ENCODE data around the gene YLPM1.
A peak's percentile ranks its signal among the peaks of the same experiment; 100 is the strongest.

The YLPM1 gene

DNA sequence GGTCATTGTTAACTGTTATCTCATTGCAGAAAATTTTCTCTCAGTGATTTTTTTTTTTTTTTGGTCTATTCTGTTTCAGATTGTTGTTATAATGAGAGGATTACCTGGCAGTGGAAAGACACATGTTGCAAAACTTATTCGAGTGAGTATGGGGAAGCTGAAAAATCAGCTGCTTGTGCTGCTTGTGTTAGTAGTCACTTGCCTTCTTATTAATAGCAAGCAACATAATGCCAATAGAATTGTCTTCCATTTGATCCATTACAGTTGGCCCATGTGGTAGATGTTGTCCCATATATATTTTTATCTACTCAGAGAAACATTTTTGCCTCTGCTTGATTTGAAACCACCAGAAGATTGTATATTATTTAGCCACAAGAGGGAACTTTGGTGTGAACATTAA, 53.0 kb downstream of the YLPM1 start:
- H3K36me3 Mint-ChIP-seq, result peaks cover 83% of the 10 kb centered on the region
- no peaks in the 10 kb centered on the region for H3K9me3 Mint-ChIP-seq
- H3K4me3 Mint-ChIP-seq, result no peak overlapping the region
- ATAC-seq, result no peak
- no peaks in the 10 kb centered on the region for H3K27me3 Mint-ChIP-seq
- no peak overlapping the region for H3K27ac Mint-ChIP-seq
- peaks cover 6% of the 10 kb centered on the region for H3K4me1 Mint-ChIP-seq

DNA sequence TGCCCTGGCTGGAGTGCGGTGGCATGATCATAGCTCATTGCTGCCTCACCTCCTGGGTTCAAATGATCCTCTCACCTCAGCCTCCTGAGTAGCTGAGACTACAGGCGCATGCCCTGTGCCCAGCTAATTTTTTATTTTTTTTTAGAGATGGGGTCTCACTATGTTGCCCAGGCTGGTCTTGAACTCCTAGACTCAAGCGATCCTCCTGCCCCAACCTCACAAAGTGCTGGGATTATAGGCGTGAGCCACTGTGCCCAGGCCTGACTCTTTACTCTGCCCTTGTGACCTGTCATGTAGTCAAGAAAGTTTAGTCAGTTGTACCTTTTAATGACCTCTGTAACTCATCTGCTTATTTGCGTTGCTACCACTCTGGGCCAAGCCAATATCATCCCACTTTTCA, 57.2 kb downstream of the YLPM1 start:
- Mint-ChIP-seq H3K4me3 (no peak overlapping the region), H3K4me1 (peaks cover 6% of the 10 kb centered on the region), H3K27me3 (no peaks in the 10 kb centered on the region), H3K9me3 (no peaks in the 10 kb centered on the region), H3K27ac (peak overlapping the region; percentile 57), H3K36me3 (peaks cover 53% of the 10 kb centered on the region)
- ATAC-seq, result no peak

DNA sequence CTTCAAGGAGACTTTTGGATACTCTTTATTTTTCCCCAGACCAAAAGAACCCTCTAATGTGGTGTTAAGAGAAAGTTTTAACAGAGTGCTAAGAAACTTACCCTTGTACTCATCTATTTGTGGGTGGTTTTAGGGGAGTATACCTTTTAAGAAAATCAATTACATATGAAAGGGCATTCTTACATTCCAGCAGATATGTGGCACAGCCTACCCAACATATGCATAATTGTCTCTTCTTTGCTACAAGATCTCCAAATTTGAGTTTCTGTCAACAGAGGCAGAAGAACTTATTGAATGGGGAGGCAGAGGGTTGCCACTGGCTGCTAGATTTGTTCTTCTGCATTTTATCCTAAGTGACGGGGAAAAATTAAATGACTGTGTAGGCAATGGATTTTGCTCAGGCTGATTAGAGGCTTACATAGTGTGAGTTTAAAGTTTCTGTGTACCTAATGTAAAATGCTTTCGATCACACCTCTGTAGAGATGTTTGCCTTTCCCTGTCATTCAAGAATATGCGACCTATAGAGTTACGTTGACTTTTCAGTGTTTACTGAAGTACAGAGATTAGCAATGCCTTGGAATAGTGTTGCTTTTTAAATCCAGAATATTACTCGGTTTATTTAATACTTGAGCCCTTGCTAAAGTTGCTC, 58.3 kb downstream of the YLPM1 start:
- no peak for ATAC-seq
- H3K27ac Mint-ChIP-seq, result peak overlapping the region; percentile 57
- H3K27me3 Mint-ChIP-seq, result no peaks in the 10 kb centered on the region
- peaks cover 42% of the 10 kb centered on the region for H3K36me3 Mint-ChIP-seq
- H3K4me1 Mint-ChIP-seq, result no peaks in the 10 kb centered on the region
- H3K4me3 Mint-ChIP-seq, result no peak overlapping the region
- H3K9me3 Mint-ChIP-seq, result no peaks in the 10 kb centered on the region

DNA sequence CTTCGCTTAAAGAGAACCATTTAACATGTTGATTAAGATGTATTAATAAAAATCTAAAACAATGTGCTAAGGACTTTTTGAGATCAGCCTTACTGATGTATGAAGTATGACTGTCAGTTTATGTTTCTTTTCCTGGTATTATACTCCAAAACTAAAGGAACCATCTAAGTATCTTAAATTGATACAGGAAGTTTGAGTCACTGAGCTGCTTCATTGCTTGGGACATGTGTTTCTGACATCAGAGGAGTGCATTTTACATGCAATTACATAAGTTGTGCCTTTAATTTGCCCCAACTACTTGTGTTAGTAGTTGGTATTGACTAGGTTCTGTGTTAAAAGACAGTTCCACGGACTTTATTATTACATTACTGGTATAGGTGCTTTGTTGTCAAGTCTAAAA, 61.9 kb downstream of the YLPM1 start:
- H3K27ac Mint-ChIP-seq, result no peak overlapping the region
- no peak for ATAC-seq
- H3K27me3 Mint-ChIP-seq, result no peaks in the 10 kb centered on the region
- H3K9me3 Mint-ChIP-seq, result no peaks in the 10 kb centered on the region
- peaks cover 35% of the 10 kb centered on the region for H3K36me3 Mint-ChIP-seq
- H3K4me1 Mint-ChIP-seq, result no peaks in the 10 kb centered on the region
- no peak overlapping the region for H3K4me3 Mint-ChIP-seq

DNA sequence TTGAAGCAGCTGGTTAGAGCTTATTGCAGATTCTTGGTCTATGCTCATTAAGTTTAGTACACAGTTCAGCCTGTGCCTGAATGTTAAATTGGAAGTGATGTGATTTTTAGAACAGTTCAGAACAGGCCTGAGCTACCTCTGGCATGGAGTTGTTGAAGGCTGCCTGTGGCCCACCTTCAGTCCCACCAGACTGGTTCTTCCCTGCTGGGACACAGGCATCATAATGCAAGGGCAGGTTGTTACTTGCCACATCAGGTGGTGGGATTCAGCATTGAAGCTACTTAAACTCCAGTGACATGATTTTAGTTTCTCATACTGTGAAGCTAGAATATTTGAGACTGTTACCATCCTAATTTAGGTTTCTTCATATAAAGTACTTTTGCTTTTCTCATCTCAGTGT, 63.5 kb downstream of the YLPM1 start:
- Mint-ChIP-seq H3K4me1 (no peaks in the 10 kb centered on the region), H3K27me3 (no peaks in the 10 kb centered on the region), H3K4me3 (no peak overlapping the region), H3K36me3 (peaks cover 25% of the 10 kb centered on the region), H3K9me3 (no peaks in the 10 kb centered on the region), H3K27ac (no peak overlapping the region)
- ATAC-seq, result no peak

DNA sequence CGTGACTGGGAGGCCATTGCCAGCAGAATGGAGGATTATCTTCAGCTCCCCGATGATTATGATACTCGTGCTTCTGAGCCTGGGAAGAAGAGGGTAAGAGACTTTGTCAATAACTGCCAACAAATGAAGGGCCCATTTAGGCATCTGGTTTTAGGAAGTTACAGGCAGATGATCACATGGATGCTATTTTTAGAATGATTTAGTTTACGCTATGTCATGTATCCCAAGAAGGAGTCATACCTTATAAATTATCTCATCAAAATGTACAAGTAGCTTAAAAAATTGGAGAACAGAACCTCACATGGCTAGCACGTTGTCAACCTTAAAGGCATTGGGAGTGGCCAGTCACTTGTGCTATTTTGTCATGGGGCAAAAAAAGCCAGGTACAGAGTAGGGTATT, 66.1 kb downstream of the YLPM1 start:
- no peak for ATAC-seq
- H3K27me3 Mint-ChIP-seq, result no peaks in the 10 kb centered on the region
- peaks cover 1% of the 10 kb centered on the region for H3K4me1 Mint-ChIP-seq
- no peak overlapping the region for H3K27ac Mint-ChIP-seq
- no peaks in the 10 kb centered on the region for H3K9me3 Mint-ChIP-seq
- no peak overlapping the region for H3K4me3 Mint-ChIP-seq
- peaks cover 25% of the 10 kb centered on the region for H3K36me3 Mint-ChIP-seq

DNA sequence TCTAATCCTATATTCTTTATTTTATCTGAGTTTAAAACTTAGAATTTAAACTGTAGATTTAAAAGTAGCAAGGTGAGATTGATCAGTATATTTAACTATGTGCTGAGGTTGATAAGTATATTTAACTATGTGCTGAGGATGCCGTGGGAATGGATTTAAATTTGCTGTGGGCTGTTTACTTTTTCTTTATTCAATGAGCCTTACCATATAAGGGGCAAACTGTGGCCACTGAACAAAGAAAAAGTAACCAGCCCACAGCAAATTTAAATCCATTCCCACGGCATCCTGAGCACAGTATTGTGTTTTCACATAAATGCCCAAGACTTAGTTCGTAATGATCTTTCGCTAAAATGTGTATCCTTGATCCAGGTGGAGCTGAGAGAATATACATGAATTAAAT, 69.7 kb downstream of the YLPM1 start:
- peaks cover 27% of the 10 kb centered on the region for H3K36me3 Mint-ChIP-seq
- peaks cover 37% of the 10 kb centered on the region for H3K4me1 Mint-ChIP-seq
- H3K27ac Mint-ChIP-seq, result no peak overlapping the region
- H3K9me3 Mint-ChIP-seq, result no peaks in the 10 kb centered on the region
- no peak overlapping the region for H3K4me3 Mint-ChIP-seq
- no peak for ATAC-seq
- H3K27me3 Mint-ChIP-seq, result no peaks in the 10 kb centered on the region

DNA sequence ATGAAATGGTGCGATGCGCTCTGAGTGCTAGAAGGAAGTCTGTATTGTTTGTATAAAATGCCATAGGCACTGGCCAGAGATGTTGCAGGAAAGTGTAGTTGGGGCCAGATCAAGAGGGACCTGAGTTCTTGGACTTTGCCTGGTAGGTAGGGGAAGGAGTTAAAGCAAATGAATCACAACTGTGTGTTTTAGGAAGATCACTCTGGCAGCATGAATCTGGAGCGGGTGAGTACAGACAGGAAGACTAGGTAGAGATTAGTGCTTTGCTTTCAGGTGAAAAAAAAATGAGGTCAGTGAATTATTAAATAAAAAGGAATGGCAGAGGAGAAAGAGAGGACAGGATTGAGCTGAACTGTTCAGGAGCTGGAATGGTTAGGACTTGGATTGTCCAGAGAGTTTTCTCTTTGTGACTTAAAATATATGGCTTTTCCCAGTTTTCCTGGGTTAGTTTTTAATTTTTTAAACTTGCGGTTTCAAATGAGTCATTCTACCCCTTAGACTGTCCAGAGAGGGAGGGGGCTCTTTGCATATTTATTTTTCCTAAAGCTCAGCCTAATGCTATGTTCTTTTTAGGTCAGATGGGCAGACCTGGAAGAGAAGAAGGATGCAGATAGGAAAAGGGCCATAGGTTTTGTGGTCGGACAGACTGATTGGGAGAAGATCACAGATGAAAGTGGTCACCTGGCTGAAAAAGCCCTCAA, 71.7 kb downstream of the YLPM1 start:
- no peak for ATAC-seq
- peaks cover 45% of the 10 kb centered on the region for H3K4me1 Mint-ChIP-seq
- no peak overlapping the region for H3K4me3 Mint-ChIP-seq
- peaks cover 16% of the 10 kb centered on the region for H3K36me3 Mint-ChIP-seq
- no peaks in the 10 kb centered on the region for H3K9me3 Mint-ChIP-seq
- no peaks in the 10 kb centered on the region for H3K27me3 Mint-ChIP-seq
- peak overlapping the region; percentile 83 for H3K27ac Mint-ChIP-seq

DNA sequence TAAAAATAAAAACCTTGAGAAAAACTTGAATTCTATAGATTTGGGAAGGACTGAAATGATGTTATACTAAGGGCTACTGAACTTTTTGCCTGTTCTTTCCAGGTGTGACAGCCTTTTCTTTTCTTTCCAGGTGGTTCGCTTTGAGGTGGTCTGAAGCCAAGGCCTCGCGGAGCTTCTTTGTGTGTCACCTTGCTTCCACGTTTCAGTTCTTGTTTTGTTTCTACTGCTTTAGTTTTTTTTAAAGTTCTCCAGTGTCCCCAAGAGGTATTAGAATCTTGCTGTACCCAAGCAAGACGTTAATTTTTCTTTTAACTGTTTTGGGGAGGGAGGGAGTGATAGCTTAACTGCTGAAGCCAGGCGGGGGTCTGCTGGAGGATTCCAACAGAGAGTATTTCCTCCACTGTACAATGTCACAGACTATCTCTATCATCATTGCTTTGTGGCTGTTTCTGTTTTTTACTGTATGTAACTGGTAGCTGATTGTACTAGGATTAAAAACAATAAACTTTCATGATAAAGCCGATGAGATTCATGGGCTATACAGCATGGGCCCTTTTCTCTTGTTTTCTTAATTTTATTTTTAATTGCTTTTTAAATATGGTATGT, 72.6 kb downstream of the YLPM1 start:
- Mint-ChIP-seq H3K4me3 (peak overlapping the region; percentile 25), H3K9me3 (no peaks in the 10 kb centered on the region), H3K27ac (peak overlapping the region; percentile 83), H3K27me3 (no peaks in the 10 kb centered on the region), H3K36me3 (peaks cover 11% of the 10 kb centered on the region), H3K4me1 (peaks cover 54% of the 10 kb centered on the region)
- peak; percentile 62 for ATAC-seq

DNA sequence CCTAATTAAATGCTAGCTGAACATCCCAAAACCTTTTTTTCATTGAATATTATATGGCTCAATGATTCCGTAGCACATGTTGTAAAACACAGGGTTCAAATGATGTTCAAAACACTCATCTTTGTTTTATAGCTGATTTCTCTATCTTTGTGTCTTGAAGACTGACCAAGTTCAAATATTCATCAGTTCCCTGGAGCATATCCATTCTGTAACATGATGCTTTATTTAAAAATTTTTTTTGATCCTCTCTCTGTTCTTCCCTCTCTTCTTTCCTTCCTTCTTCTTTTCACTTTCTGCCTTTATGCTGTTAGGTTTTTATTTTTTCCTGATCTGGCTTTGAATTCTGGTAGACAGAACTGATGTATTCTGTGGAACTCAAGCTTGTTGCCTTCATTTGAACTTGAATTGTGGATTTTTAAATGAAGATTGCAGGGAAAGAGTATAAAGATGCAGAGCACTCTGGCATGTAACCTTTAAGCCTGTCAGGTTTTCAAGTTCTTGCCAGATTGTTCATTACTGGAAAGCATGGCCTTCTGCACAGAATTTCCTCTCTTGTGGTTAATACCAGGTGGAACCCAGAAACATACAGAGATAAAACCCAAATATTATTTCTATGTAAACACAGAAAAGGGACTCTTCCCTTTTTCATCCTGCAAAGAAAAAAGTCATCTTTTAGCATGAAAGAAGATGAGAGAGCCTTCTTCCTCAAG, 73.3 kb downstream of the YLPM1 start:
- Mint-ChIP-seq H3K4me3 (peak overlapping the region; percentile 65), H3K4me1 (peaks cover 60% of the 10 kb centered on the region), H3K9me3 (no peaks in the 10 kb centered on the region), H3K36me3 (peaks cover 11% of the 10 kb centered on the region), H3K27me3 (no peaks in the 10 kb centered on the region), H3K27ac (peak overlapping the region; percentile 83)
- ATAC-seq, result peak; percentile 46

DNA sequence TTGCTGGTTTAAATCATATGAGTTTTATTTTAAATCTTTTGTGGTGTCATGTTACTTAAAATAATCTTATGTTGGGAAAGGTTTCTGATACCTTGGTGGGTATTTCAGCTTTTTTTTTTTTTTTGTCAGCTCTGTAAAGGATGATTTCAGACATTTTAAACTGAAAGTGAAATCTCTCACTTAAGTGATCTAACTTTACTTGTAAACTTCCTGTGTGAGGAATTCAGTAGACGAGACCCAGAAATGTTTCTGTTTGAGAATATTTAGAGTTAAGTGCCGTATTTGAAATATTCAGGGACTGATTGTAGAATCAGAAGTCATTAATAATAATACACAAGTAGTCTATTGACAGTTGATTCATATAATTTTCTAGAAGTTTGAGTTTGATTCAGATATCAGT, 75.0 kb downstream of the YLPM1 start:
- H3K9me3 Mint-ChIP-seq, result no peaks in the 10 kb centered on the region
- H3K27ac Mint-ChIP-seq, result peak overlapping the region; percentile 83
- ATAC-seq, result no peak
- H3K4me3 Mint-ChIP-seq, result no peak overlapping the region
- H3K36me3 Mint-ChIP-seq, result peaks cover 11% of the 10 kb centered on the region
- H3K4me1 Mint-ChIP-seq, result peaks cover 67% of the 10 kb centered on the region
- H3K27me3 Mint-ChIP-seq, result no peaks in the 10 kb centered on the region

DNA sequence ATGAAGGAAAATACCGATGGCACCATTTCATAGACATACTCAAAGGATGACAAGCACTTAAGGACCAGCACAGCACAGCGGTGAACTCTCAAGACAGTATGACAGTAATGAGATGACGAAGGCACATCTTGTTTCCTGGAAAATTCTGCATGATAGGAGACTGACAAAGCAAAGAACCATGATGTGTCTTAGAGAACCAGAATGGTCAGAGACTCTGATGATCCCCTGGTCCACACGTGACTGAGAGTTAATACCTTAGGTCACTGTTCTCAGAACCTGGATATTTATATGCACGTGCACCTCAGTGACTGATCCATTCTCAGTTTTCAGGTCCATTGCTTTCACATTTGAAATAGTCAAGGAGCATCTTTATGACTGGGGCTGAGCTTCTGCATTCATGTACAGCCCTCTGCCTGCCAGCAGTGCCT, 77.5 kb downstream of the YLPM1 start:
- Mint-ChIP-seq H3K4me3 (no peak overlapping the region), H3K4me1 (peaks cover 52% of the 10 kb centered on the region), H3K36me3 (peaks cover 6% of the 10 kb centered on the region)

DNA sequence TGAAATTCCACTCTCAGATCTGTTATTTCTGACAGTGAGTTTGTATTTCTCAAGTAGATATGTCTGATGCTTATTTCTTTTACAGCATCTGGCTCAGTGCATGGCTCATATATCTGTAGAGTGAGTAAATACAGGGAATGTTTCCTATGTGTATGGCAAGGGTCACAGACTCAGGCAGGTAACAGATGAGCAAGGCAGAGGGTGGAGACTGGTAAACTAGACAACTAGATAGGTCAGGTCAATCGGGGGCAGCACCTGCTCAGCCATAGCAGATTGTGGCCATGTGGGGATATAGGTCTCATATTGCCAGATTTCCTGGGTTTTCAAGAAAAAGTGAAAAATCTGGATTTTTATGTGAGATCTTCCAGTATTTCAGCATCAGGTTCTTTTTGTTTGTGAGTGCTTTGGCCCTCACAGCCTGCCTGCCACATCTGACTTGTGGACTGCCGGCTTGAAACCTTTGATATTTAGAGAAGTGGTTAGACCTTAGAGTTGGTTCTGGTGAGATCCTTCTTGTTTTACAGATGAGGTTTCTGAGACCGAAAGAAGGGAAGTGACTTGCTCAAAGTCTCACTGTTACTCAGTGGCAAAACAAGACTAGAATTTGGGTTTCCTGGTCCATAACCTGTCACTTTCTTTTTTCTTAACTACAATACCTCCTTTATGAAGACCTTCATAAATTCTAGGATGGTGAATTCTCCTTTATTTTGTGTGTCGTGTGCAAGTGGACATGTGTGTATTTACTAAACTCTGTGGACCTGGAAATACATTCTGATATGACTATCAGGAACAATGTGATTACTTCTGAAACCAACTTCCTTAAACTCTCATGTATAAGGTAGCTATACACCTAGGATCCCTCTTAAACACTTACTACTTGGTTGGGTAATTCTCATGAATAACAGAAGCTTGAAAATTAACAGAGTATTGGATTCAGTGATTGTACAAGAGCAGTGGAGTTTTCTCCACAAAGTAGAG, 78.4 kb downstream of the YLPM1 start:
- Mint-ChIP-seq H3K9me3 (no peaks in the 10 kb centered on the region), H3K27me3 (no peaks in the 10 kb centered on the region), H3K27ac (peak overlapping the region; percentile 83), H3K4me3 (peak overlapping the region; percentile 43), H3K36me3 (peaks cover 2% of the 10 kb centered on the region), H3K4me1 (peaks cover 43% of the 10 kb centered on the region)
- ATAC-seq, result peak; percentile 93

More for the DNA sequence above, 77.5 kb downstream of the YLPM1 start:
- Mint-ChIP-seq H3K9me3 (no peaks in the 10 kb centered on the region), H3K27me3 (no peaks in the 10 kb centered on the region), H3K27ac (peak overlapping the region; percentile 83)
- peak; percentile 82 for ATAC-seq

DNA sequence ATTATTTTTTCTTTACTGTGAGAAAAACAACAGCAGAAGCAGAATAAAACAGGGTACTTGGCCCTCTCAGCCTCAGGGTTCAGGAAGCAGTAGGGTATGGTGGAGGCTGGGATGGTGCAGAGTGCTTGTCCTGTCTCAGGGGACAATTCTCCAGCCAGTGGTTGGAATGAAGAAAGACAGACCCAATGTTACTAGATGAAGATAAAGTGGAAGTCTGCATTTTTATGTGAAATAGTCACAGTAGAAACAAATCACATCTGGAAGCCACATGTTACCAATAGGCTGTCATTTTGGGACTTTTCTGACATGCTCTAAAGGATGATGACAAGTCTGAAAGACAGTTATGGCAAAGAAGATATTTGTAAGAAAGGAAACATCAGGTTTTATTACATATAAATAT, 80.5 kb downstream of the YLPM1 start:
- H3K4me1 Mint-ChIP-seq, result peaks cover 24% of the 10 kb centered on the region
- H3K36me3 Mint-ChIP-seq, result no peaks in the 10 kb centered on the region
- no peak for ATAC-seq
- peak overlapping the region; percentile 8 for H3K27ac Mint-ChIP-seq
- no peaks in the 10 kb centered on the region for H3K9me3 Mint-ChIP-seq
- H3K4me3 Mint-ChIP-seq, result no peak overlapping the region
- H3K27me3 Mint-ChIP-seq, result no peaks in the 10 kb centered on the region

Measured in stimulated activated memory B cell treated with anti-CD40 and anti-IgM and Interleukin-4, amounts not matched to agents 10 μg/mL and 1 μg/mL and 100 μg/mL, for 72 hours (primary cell).